Left forelimb (tissue), 1 donor: ENCODE data around the gene CLK1.
"Not testable (repeated sequence)": the region's sequence is repeated elsewhere in the genome, so short reads cannot be mapped to it uniquely, and the experiment has no call there.

Experiments
- DNase-seq: peaks from one replicate; pipeline ENCODE4 v3.0.0-alpha.2; 2018; ENCODE audit warnings: low spot score

The CLK1 gene

DNA sequence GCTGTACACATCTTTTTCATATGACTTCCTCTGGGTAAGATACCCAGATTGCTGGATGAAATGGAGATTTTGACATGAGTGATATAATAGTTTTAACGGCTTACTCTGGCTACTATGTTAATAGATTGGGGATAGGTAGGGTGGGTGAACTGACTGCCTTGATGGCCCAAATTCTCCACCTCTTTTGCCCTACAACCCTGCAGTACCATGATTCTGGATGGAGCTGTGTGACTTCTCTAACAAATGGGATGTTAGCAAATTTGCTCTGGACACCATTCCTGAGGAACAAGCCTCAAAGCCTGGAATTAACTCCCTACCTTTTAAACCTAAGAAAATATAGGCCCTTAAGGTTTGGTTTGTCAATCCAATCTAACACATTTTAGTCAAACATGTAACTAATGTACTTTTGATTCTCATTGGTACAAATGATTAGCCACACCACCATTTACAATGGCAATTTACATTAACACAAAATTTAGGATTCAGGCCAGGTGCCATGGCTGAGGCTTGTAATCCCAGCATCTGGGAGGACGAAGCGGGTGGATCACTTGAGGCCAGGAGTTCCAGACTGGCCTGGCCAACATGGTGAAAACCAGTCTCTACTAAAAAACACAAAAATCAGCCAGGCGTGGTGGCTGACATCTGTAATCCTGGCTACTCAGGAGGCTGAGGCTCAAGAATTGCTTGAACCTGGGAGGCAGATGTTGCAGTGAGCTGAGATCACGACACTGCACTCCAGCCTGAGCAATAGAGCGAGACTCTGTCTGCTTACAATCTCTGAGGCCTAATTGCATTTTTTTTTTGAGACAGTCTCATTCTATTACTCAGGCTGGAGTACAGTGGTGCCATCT lies 12.8 kb downstream of the CLK1 start:
- DNase-seq: no peak

- no peak for DNase-seq
Observed at GRCh38 chr2:200850512-200851256, 13.8 kb downstream of the CLK1 start.

DNA sequence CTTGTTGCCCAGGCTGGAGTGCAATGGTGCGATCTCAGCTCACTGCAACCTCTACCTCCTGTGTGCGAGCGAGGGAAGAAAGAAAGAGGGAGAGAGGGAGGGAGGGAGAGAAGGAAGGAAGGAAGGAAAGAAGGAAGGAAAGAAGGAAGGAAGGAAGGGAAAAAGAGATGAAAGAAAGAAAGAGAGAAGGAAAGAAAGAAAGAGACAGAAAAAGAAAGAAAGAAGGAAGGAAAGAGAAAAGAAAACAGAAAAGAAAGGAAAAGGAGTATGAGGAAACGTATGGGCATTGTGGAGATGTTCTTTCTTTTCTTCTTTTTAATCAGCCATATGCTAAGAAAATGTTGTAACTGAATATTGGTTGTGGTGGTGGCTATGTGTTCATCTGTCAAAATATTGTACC lies 16.5 kb downstream of the CLK1 start:
- DNase-seq: no peak

DNA sequence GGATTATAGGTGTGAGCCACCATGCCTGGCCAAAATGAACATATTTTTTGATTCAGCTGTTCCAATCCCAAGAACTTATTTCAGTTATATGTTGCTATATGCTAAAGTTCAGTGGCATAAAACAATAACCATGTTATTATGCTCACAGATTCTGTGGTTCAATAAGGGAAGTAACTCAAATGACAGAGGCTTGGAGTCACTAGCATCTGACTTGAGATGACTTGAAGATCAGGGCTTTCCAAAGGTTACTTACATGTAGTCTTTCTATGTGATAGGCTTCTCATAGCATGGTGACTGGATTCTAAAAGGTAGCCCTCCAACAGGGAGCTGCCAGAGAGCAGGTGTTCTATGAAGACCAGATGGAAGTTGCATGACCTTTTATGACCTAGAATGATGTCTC lies 17.2 kb downstream of the CLK1 start:
- no peak for DNase-seq

GRCh38 chr2:200845669-200846325 lies 18.7 kb downstream of the CLK1 start:
- no peak for DNase-seq

GRCh38 chr2:200845194-200845593 lies 19.3 kb downstream of the CLK1 start:
- no peak for DNase-seq

GRCh38 chr2:200843993-200844948 lies 20.2 kb downstream of the CLK1 start:
- DNase-seq: no peak

GRCh38 chr2:200839513-200839912 lies 24.9 kb downstream of the CLK1 start:
- DNase-seq: no peak

GRCh38 chr2:200834701-200835100 lies 29.8 kb downstream of the CLK1 start:
- no peak for DNase-seq

GRCh38 chr2:200829258-200829655 lies 35.2 kb downstream of the CLK1 start:
- DNase-seq: no peak

GRCh38 chr2:200828572-200829257 lies 35.7 kb downstream of the CLK1 start:
- DNase-seq: no peak

DNA sequence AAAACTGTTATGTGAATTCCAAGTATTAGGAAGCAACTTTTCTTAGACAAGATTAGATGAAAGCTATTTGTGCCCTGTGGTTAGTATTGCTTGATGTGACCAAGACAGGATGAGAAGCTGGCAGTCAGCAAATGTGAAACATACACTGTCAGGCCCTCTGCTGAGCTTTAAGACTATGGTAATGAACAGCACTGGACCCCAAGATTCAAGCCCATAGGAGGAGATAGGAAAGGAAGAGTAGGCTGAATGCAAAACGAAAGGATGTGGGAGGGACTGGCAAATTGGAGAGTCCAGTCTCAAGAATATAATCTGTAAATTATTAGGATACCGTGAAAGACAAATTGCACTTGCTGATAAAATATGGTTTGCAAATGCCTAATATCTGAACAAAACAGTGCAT lies 36.4 kb downstream of the CLK1 start:
- no peak for DNase-seq

- no peak for DNase-seq
Observed at GRCh38 chr2:200821686-200822245, 42.7 kb downstream of the CLK1 start.

DNA sequence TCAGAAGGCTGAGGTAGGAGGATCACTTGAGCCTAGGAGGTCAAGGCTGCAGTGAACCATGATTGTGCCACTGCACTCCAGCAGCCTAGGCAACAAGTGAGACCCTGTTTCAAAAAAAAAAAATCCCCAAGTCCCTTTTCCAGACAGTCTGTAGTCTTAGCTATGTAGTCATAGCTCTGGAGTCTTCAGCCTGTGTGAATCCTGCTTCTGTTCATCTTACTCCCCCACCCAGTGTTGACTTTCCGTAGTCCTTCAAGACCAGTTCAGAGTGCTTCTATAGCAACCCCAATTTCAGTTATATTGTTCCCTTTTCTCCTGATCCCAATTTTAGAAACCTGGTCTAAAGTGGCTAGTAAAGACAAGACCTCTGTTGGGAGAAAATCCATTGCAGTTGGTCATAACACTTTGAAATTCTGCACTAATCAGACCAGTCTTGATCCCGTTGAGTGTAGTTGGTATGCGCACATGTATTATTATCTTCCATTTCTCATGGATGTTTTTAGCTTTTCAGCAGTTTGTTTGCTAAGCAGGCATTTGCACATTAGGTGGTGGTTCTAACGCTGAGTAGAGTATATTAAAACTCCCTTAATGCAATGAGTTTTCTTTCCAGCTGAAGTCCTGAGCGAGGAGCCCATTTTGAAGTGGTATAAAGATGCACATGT lies 43.8 kb downstream of the CLK1 start:
- no peak for DNase-seq

- DNase-seq: not testable (repeated sequence)
Observed at GRCh38 chr2:200818732-200819131, 45.7 kb downstream of the CLK1 start.

DNA sequence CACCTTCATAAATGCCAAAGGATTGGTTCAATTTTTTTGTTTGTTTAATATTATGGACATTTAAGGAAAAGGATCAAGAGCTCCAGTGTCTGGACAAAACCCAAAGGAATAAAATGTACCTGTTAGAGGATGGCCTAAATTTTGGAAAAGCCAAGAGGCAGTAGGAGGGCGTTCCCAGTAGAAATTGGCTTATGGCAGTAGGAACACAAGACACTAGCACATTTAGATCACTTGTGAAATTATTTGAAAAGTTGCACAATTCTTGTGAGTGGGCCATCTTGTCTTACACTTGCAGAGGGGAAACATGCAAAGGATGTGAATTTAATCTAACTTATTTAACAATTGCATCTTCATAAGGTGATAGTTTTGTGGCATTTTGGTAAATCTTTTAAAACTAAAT lies 49.5 kb downstream of the CLK1 start:
- DNase-seq: no peak

DNA sequence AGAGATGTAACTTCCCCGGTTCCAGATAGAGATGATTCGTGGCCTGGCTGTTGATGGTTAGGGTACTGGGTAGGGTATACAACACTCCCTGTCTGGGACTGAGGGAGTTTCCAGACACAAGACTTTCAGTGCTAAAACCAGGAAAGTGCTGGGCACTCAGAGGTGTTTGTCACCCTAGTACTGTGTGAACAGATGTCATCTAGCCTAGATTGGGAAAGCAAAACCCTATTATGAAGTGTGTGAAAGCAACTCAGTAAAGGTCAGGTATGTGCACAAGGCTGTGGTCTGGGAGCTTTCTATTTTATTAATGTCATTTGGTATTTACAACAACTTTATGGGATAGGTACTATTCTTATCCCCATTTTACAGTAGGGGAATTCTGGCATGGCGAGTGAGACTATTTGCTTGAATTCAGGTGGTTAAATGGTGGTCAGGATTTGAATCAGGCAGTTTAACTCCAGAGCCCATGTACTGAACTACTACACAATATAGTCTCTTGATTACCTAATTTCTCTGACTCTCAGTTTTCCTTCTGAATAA lies 50.1 kb downstream of the CLK1 start:
- no peak for DNase-seq

DNA sequence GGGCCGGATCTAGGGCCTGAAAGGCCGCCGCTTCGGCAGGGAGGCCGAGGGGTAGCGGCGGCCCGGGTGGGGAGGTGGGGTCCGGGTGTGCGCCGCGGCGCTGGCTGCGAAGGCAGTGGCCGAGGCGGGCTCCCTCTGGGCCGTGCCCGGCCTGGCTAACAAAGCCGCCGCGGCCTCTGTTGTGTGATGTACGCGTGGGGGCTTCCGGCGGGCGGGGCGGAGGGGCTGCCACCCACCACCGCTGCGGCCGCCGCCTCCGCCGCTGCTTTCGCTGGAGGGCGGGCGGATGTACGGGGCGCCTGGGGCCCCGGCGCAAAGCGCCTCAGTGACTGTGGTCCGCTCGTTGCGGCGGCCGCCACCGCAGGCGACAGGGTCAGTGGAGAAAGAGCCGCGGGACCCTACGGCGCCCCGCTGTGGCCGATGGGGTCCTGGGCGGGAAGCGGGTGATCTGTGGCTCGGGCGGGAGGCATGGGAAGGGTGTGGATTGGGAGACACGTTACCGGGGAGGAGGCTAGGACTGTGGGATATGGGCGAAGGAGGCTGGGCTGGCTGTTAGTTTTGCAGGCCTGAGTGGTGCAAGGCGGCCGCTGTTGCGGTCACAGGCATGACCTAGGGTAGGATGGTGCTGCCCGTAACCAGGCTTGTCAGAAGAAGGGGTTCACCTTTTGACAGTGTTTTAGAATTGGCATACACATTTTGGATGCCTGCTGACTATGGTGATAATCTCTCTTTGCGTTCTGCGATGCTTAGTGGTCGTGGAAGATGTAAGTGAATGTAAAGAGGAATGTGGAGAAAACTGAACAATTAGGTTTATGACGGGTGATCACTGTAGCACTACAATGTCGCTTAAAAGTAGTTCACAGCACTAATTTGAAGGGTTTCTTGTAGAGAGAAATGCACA lies 52.1 kb downstream of the CLK1 start:
- peak; percentile 81 for DNase-seq
